GDM1 (cell line): ENCODE results near the gene UBTD1.

Experiments used
- DNase-seq: peaks from one replicate; lab custom pipeline; 2025; lab: John Stamatoyannopoulos, UW

The UBTD1 gene

DNA sequence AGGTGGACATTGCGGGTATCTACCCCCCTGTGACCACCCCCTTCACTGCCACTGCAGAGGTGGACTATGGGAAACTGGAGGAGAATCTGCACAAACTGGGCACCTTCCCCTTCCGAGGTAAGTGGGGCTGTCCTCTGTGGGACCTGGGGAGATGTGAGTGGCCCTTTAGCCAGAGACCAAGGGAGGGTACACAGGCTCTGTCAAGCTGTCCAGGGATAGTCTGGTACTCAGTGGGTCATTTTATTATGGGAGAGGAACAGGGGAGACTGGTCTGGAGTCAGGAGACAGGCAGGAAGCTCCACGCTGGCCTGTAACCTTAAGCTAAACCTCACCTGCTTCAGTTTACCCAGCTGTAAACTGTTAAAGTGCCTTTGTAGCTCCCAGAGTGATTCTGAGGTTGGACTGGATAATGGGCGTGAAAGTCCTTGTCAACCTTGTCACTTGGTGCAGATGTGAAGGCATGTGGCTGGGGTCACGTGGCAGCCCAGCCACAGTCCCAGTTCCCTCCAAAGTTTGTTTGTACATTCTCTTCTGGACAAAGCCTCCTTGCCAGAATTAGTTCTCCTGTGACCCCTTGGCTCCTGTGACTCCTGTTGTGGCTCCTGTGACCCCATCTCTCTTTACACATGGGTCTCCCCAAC, 86.2 kb downstream of the UBTD1 start:
- DNase-seq: no peak

DNA sequence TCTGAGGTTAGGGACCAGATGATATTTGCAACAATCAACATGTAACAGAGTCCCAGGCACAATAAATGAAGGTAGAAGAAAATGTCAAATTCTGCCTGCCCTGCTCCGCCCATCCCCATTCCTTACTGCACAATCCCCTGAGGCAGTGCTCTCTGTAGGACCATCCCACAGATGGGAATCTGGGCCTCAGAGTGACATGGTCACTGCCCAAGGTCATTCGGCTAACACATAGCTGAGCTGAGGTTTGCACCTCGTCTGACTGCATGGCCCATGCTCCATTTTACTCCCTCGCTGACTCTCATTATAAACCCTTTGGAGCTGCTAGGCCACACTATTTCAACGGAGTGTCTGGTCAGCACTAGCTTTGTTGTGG, 86.7 kb downstream of the UBTD1 start:
- DNase-seq: no peak

DNA sequence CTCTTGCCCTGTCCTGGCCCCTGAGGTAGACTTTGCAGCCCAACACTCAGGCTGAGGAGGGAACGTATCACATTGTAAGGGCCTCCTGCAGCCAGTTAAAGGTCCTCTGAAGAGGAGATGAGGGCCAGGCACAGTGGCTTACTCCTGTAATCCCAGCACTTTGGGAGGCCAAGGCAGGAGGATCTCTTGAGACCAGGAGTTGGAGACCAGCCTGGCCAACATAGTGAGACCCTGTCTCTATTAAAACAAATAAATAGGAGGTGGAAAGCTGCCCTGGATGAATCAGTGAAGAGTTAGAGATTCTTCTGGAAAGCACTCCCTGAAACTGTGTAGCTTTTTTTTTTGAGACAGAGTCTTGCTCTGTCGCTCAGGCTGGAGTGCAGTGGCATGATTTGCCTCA, 88.5 kb downstream of the UBTD1 start:
- no peak for DNase-seq

DNA sequence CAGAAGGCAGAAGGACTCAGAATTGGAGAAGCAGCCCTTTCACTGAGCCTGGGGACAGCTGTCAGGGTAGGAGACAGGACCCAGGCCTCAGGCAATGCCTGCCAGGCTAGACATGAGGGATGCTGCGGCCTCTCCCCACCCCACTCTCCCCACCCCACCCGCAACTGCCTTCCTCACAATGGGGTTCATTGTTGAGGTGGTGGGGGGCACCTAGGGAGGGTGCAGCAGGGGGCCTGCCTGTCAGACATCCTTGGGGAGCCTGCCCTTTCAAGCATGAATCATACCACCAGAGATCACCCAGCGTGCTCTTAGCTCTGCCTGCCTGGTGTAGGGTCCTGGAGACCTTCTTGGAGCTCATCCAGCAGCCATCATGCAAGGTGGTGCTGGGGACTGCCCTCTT, 90.8 kb downstream of the UBTD1 start, which contains the start of gene C10orf62:
Gene C10orf62, plus strand, starts transcription at position 243 of the 400 bp plus-strand sequence. CDS start 177 bp downstream, outside the sequence.
- no peak for DNase-seq

DNA sequence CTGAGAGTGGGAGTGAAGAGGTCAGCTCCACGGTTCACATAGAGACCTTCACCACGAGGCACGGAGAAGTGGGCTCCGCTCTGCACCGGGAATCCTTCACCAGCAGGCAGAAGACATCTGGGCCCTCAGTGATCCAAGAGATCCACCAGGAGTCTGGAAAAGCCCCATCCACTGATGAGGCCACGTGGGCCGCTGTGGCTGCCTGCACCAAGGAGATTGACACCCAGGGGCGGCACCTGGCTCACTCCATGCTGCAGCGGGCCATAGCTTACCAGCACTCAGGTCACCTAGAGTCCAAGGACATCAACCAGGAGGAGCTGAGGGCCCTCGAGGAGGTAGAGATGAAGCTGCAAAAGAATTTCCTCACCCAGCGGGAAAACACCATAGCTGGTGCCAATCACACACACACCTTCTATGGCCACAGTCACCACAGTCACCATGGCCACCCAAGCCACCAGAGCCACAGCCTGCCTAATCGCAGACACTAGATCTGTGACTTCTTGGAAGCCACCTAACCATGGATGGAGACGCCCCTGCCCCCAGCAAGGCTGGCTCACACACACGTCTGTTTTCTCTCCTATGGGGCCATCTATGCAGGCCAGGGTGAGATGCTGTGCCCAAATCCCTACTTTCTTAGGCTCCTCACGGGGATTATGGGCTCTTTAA, 91.5 kb downstream of the UBTD1 start:
- DNase-seq: no peak

DNA sequence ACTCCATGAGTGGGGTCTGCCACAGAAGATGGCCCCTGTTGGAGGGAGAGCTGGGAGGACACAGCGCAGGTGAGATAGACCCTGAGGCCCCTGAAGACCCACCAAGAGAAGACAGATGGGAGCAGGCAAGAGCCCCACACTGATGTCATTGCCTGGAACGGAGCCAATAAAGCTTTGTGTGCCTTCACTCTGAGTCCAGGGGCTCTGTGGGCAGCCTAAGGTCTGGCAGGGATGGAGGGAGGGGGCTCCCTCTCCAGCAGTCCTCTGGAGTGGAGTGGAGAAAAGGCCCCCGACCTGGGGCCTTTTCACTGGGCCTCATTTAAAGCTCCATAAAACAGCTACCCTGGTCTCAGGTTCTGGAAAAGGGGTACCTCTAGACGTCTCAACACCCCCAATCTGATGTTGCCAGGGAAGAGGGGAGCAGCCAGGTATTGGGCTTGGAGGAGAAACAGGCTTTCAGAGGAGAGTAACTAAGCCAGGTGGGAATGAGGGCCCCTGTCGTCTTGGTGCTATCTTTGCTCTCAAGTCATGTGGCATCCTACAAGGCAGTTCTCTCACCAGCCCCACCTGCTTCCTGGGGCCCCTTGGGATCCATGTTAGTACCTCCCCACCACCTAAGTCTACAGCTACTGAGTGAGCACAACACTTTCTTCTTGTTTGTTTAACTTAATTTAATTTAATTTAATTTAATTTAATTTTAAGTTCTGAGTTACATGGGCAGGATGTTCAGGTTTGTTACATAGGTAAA, 92.2 kb downstream of the UBTD1 start:
- no peak for DNase-seq

DNA sequence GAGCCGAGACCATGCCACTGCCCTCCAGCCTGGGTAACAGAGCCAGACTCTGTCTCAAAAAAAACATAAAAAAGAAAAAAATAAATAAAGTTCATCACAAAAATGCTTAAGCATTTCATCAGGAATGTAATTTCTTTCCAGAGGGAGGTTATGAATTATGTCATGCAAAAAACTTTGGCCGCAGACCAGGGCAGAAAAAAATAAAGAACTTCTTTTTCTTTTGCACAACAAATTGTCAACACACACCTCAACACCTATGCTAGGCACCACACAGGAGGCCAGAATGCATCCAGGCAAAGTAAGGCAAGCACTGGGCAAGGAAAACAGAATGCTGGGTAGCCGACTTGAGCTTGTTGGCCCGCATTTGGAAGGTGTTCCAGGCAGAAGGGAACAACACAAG, 94.7 kb downstream of the UBTD1 start:
- no peak for DNase-seq

DNA sequence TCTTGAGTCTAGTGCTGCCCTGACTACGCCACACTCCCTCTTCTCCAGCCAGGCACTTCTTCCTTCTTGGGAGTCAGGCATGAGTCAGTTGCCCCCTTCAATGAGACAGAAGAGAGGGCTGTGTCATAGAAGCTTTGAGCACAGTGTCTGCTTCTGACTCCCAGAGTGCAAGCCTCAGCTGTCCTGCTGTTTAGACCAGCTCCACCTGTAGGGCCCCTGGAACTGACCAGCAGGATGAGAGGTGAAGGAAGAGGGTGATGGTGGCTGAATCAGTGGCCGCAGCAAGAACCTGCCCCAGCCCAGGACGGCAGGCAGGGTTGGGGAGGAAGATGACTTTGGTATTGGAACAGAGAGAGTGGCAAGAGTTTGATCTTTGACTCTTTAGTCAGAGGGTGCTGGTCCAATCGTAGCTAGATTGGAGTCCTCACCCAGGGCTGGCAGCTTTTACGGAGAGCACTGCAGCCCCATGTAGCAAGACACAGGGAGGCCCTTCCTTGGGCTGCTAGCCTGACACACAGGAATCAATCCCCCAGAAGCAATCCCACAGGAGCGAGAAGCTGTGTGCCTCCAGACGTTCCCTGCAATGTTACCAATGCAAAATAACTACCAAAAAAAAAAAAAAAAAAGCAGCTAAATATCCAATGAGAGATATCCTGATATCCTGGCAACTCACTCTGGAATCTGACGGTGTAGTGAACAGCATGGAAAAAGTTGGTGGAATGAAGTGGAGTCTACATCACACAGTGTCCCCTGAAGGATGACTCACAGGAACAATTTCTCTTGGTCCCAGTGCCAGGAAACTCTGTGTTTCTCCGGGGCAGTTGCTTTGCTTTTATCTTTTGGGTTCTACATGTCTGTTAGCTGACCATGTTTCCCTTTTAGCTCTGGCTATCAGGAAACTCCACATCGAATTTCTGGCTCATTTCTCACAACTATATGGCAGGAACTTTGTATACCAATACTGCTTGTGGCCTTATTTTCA, 97.7 kb downstream of the UBTD1 start:
- DNase-seq: no peak

DNA sequence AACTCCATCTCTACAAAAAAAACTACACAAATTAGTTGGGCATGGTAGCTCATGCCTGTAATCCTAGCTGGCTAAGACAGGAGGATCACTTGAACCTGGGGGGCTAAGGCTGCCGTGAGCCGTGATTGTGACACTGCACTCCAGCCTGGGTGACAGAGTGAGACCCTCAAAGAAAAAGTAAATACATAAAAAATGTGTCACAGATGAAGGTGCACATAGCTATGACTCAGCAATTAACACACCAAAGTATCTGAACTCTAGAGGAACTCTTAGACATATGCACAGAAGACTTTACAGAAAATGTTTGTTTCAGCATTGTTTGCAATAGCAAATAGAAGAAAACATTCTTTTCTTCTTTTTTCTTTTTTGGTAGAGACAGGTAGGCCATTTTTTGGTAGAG, 99.1 kb downstream of the UBTD1 start:
- no peak for DNase-seq

DNA sequence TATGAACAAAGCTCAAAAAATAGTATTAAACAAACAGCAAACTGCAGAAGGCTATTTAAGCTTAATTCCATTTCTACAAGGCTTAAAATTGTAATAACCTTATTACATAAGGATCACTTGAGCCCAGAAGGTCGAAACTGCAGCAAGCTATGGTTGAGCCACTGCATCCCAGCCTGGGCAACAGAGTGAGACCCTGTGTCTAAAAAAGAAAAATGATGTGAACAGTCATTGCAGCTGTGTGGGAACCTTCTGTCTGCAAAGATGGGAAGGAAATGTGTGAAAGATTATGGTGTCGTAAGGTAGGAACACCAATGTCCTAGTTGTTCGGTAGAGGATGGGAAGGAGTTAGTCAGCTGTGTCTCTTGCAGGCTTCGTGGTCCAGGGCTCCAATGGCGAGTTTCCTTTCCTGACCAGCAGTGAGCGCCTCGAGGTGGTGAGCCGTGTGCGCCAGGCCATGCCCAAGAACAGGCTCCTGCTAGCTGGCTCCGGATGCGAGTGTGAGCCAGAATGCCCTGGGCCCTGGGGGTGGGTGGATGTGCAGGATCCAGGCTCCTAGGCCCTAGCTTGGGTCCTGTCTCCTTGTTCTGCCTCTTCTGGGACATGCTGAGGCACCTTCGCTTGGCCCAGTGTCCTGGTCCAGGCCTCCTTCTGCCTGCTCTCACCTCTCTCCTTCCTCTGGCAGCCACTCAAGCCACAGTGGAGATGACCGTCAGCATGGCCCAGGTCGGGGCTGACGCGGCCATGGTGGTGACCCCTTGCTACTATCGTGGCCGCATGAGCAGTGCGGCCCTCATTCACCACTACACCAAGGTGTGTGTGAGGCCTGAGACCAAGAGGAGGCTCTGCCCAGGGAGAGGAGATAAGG, 99.9 kb downstream of the UBTD1 start:
- no peak for DNase-seq

DNA sequence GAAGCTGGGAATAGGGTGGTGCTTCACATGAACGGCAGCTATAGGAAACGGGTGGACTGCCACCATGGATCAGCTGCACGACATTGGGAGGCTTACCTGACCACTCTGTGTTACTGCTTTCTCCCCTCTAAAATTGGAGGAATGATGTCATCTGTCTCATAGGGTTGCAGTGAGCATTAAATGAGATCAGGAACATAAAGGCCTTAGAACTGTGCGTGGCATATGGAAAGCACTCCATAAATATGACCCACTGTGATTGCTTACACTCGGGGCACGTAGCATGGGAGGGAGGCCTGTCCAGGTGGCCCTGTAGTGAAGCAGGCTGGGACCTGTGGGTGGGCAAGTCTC, 100.5 kb downstream of the UBTD1 start:
- no peak for DNase-seq

DNA sequence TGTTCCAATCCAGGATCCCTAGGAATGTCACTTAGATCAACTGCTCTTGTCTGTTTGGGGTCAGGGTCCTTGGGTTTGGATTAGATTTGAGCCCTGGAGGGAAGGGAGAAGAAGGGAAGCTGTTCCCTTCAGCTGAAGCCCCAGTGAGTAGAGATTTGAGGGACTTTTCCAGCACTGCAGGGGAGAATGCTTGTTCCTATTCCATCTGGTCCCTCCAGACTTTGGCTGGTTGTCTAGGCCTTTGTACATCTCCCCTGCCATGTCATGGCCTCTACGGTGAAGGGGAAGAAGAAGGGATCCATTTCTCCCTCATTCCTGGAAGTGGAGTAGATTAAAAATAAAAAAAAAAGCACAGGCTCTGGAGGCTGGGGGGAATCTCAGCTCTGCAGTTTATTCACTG, 101.9 kb downstream of the UBTD1 start:
- no peak for DNase-seq

DNA sequence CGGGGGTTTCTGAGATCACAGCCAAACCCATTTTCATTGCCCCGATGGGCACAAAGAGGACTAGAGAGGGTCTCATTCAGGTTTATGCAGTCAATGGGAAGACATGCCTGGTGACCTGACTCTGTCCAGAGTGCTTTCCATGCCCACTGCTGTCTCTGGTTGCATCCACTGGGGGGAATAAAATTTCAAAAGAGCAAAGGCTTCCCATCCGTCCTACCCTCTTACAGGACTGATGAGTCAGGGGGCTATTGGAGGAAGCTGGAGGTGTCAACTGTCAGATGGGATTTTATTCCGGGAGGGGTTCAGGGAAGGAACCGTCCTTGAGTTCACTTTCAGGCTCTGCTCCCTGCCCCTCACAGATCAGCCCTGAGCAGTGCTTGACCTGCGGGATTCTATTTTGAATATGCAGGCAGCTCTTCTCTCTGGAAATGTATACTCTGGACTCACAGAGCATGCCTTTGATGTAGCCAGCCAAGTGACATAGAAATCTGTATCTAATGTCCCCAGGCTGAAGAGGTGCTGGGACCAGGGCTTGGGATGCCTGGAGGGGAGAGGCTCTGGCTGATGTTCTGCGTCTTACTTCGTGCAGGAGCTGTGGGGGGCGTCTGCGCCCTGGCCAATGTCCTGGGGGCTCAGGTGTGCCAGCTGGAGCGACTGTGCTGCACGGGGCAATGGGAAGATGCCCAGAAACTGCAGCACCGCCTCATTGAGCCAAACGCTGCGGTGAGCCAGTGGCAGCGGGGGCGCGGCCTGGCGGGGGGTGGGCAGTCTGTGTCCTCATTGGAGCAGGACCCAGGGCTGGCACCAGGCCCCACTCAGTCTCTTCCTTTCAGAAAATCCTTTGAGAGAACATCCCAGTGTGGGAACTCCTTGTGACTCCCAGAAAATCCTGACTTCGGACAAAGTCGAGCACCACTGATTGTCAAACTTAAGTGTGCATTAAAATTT, 102.8 kb downstream of the UBTD1 start:
- no peak for DNase-seq

DNA sequence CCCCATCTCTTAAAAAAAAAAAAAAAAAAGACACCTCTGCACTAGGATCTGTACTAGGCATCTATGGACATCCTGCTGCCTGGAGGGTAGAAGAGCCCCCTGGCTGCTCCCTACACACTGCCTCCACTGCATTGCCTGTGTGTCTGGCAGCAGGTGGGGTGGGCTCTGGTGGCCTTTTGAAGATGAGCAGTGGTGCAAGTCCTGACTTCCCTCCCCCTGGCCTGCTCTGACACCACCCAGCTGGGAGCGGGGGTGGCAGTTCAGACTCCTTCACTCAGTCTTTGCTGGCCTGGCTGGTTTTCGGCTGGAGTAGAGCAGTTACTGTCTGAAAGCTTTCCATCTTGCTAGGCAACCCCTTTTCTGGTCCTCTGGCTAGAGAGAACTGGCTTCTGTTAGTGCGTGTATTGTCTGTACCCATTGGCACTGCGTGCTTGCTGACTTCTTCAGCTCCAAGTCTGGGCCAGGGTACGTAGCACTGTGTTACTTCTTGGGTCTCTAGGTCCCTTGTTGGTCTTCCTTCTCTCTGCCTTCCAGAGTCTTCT, 108.4 kb downstream of the UBTD1 start:
- DNase-seq: no peak

DNA sequence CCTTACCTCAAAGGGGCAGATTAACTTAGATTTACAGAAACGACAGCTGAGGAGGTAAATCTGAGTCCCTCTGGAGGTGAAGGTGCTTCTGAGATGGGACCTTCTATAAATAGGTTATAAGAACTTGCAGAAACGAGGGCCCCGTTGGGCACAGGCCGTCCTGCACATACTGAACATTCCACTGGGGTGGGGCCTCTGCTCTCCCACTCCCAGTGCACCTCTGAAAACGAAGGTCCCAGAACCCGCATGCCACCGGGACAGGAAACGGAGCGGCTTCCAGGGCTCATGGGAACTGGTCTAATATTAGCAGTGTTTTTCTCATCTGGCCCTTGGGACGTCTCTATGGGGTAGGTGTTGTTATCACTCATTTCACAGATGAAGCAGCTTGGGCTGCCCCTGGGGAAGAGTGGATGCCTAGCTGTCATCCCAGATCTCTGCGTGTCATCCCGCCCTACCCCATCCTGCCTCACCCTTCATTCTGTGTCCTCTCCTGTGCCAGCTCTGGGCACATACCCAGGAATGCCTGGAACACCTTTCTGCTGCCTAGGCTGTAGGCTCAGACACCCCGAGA, 110.4 kb downstream of the UBTD1 start:
- no peak for DNase-seq

DNA sequence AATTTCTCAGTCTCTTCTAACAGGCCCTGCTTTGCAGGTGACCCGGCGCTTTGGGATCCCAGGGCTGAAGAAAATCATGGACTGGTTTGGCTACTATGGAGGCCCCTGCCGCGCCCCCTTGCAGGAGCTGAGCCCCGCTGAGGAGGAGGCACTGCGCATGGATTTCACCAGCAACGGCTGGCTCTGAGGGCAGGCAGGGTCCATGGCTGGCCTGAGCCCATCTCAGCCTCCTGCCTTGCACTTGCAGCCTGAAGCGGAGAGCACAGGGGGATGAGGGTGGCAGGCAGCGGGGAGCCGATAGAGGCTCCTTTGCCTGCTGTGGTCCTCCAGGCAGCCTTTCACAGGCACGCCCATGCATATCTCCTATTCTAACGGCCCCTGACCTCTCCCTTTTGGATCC, 112.7 kb downstream of the UBTD1 start:
- DNase-seq: no peak

DNA sequence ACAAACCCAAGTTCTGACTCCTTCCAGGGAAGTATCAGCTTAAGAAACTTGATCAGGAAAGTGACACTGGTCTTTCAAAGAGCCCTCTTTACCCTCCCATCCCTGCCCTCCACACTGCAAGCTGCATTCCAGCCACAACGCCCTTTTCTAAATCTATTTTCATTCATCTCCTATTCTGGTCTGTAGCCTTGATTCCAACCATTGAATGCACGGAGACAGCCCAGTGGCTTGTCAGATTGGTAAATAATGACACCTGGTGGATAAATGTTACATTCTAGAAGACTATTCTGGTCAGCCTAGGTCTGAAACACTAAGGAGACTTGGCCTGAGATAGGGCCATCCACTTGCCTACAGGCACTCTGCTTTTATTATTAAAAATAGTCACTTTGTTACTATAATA, 113.7 kb downstream of the UBTD1 start:
- DNase-seq: no peak

DNA sequence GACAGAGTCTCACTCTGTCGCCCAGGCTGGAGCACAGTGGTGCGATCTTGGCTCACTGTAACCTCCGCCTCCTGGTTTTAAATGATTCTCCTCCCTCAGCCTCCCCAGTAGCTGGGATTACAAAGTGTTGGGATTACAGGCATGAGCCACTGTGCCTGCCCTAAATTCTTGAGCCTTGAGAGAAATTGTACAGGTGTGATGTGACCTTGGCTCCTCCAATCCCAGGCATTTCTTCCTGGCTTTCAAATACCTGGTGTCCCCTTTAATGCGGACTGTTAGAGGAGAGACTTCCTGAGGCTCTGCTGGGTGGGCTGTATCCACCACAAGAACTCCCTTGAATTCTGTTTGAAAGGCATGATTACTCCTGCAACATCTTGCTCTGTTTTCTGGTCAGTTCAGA, 119.6 kb downstream of the UBTD1 start:
- DNase-seq: no peak

DNA sequence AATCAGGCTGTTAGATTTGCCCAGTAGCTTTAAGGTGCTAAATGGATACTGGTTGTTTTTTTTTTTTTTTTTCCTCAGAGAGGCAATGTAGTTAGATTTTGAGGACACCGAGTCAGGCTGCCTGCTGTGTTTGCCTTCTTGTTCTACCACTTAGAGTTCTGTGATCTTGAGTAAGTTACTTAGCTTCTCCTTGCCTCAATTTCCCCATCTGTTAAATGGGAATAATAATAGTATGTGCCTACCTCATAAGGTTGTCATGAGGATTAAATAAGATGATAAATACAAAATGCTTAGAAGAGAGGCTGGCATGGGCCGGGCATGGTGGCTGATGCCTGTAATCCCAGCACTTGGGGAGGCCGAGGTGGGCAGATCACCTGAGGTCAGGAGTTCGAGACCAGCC, 120.0 kb downstream of the UBTD1 start:
- no peak for DNase-seq
